ENCODE results near the gene BBOF1.

DNA sequence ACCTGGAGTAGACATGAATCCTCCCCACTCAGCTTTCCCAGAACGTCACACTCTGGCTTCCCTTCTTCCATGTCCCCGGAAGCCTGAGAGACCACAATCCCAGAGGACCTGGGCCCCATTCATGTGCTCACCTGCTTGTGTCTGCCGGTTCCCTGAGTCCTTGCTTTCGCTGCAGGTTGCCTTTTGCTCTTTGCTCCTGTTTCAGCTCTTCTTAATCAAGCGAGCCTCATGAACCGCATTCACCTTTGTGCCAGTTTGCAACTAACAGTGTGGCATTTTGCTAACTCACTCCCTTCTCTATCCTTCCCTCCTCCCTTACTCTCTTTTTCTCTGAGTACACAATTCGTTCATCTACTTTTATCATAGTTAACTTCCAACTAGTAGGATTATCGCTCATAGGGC, 23.2 kb upstream of the BBOF1 start:
- TF ChIP-seq POLR2AphosphoS5 (IDR thresholded peaks at IDR 0.05): no peak
- no peak for TF ChIP-seq POLR2A (IDR thresholded peaks at IDR 0.05)
- TF ChIP-seq, protein P1, sequence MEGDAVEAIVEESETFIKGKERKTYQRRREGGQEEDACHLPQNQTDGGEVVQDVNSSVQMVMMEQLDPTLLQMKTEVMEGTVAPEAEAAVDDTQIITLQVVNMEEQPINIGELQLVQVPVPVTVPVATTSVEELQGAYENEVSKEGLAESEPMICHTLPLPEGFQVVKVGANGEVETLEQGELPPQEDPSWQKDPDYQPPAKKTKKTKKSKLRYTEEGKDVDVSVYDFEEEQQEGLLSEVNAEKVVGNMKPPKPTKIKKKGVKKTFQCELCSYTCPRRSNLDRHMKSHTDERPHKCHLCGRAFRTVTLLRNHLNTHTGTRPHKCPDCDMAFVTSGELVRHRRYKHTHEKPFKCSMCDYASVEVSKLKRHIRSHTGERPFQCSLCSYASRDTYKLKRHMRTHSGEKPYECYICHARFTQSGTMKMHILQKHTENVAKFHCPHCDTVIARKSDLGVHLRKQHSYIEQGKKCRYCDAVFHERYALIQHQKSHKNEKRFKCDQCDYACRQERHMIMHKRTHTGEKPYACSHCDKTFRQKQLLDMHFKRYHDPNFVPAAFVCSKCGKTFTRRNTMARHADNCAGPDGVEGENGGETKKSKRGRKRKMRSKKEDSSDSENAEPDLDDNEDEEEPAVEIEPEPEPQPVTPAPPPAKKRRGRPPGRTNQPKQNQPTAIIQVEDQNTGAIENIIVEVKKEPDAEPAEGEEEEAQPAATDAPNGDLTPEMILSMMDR (IDR thresholded peaks at IDR 0.05): no peak

Data from upper lobe of left lung (tissue), 4 donors.